ENCODE measurements around the gene DCANP1. TPM values are rescaled to one million over a fixed set of nuclear protein-coding genes. Genes with fewer than 3 reads are reported as not detected.

Gene DCANP1
- total RNA-seq, 1 donor from 2014 or later, result not detected

- ChIA-PET POLR2A (no interaction called here), CTCF (interaction anchor here (1.4 to 3.6 kb wide), 9 partner anchors 8 to 110 kb away, joined by 3 to 19 read pairs (median 7); partner anchors contain the start of gene DCANP1)
- no peaks in the 10 kb centered on the region for H3K4me1 Mint-ChIP-seq
- no peaks in the 10 kb centered on the region for H3K36me3 Mint-ChIP-seq (ENCODE audit: low read depth)
- TF ChIP-seq CTCF (IDR thresholded peaks at IDR 0.05), result no peak
- no peaks in the 10 kb centered on the region for H3K9me3 Mint-ChIP-seq
- no peak overlapping the region for H3K4me3 Mint-ChIP-seq
- intact Hi-C loops (cut with micrococcal nuclease), result loop anchor here (2.0 kb wide), 1 partner anchor 756 kb away; no protein-coding TSS in a partner anchor
- DNase-seq, result no peak
- no peak overlapping the region for H3K27ac Mint-ChIP-seq
- no peak for ATAC-seq (ENCODE audit: low read depth)
- peaks cover 21% of the 10 kb centered on the region for H3K27me3 Mint-ChIP-seq
Observed at GRCh38 chr5:135456238-135457099, 9.3 kb upstream of the DCANP1 start.

GRCh38 chr5:135455876-135456237 lies 8.7 kb upstream of the DCANP1 start:
- no peak for ATAC-seq (ENCODE audit: low read depth)
- no peak overlapping the region for H3K27ac Mint-ChIP-seq
- H3K9me3 Mint-ChIP-seq, result no peaks in the 10 kb centered on the region
- no peak overlapping the region for H3K4me3 Mint-ChIP-seq
- peaks cover 21% of the 10 kb centered on the region for H3K27me3 Mint-ChIP-seq
- intact Hi-C loops (cut with micrococcal nuclease), result loop anchor here (2.0 kb wide), 1 partner anchor 757 kb away; no protein-coding TSS in a partner anchor
- CTCF ChIA-PET, result interaction anchor here (0.7 to 3.6 kb wide), 6 partner anchors 8 to 110 kb away, joined by 3 to 19 read pairs (median 4); no protein-coding TSS in a partner anchor
- TF ChIP-seq CTCF (IDR thresholded peaks at IDR 0.05), result no peak
- POLR2A ChIA-PET, result no interaction called here
- no peaks in the 10 kb centered on the region for H3K36me3 Mint-ChIP-seq (ENCODE audit: low read depth)
- H3K4me1 Mint-ChIP-seq, result no peaks in the 10 kb centered on the region
- no peak for DNase-seq

GRCh38 chr5:135454946-135455345 lies 7.8 kb upstream of the DCANP1 start:
- Mint-ChIP-seq H3K27me3 (peaks cover 14% of the 10 kb centered on the region), H3K9me3 (no peaks in the 10 kb centered on the region), H3K36me3 (ENCODE audit: low read depth) (no peaks in the 10 kb centered on the region), H3K27ac (no peak overlapping the region), H3K4me3 (no peak overlapping the region), H3K4me1 (no peaks in the 10 kb centered on the region)
- intact Hi-C loops (cut with micrococcal nuclease), result no loop called here
- CTCF ChIA-PET, result interaction anchor here (0.7 to 1.4 kb wide), 3 partner anchors 9 to 11 kb away, joined by 3 to 4 read pairs (median 4); no protein-coding TSS in a partner anchor
- no peak for TF ChIP-seq CTCF (IDR thresholded peaks at IDR 0.05)
- POLR2A ChIA-PET, result no interaction called here
- ATAC-seq (ENCODE audit: low read depth) (no peak), DNase-seq (peak; percentile 2)

- ATAC-seq (ENCODE audit: low read depth) (no peak), DNase-seq (no peak)
- TF ChIP-seq CTCF (IDR thresholded peaks at IDR 0.05), result no peak
- Mint-ChIP-seq H3K27me3 (peaks cover 14% of the 10 kb centered on the region), H3K4me3 (no peak overlapping the region), H3K4me1 (no peaks in the 10 kb centered on the region), H3K36me3 (ENCODE audit: low read depth) (no peaks in the 10 kb centered on the region), H3K27ac (no peak overlapping the region), H3K9me3 (no peaks in the 10 kb centered on the region)
- ChIA-PET CTCF (no interaction called here), POLR2A (no interaction called here)
- intact Hi-C loops (cut with micrococcal nuclease), result no loop called here
Observed at GRCh38 chr5:135453613-135454012, 6.5 kb upstream of the DCANP1 start.

GRCh38 chr5:135452321-135453030 lies 5.3 kb upstream of the DCANP1 start, which contains the start of gene TIFAB:
Gene TIFAB (minus strand): TSS chr5:135452351. CDS start chr5:135449939, 2,412 bp downstream.
- Mint-ChIP-seq H3K27ac (no peak within 1 kb of the TSS), H3K4me1 (no peaks in the 10 kb centered on the region), H3K36me3 (ENCODE audit: low read depth) (no peaks in the 10 kb centered on the region), H3K27me3 (peaks cover 15% of the 10 kb centered on the region), H3K9me3 (no peaks in the 10 kb centered on the region), H3K4me3 (no peak within 1 kb of the TSS)
- DNase-seq (no peak), ATAC-seq (ENCODE audit: low read depth) (no peak)
- intact Hi-C loops (cut with micrococcal nuclease), result no loop called here
- ChIA-PET CTCF (no interaction called here), POLR2A (no interaction called here)
- TF ChIP-seq CTCF (IDR thresholded peaks at IDR 0.05), result no peak

Measured in activated B cell treated with CpG ODN at 0.5 μM for 24 hours (primary cell).